ENCODE measurements around the gene ANKRD12. TPM values are rescaled to one million over a fixed set of nuclear protein-coding genes. Genes with fewer than 3 reads are reported as not detected.

The ANKRD12 gene
- total and polyA plus RNA-seq, 2 donors (not counting 1 experiment from before 2014, with no cell fraction given), result 13.0 to 53.3 TPM

DNA sequence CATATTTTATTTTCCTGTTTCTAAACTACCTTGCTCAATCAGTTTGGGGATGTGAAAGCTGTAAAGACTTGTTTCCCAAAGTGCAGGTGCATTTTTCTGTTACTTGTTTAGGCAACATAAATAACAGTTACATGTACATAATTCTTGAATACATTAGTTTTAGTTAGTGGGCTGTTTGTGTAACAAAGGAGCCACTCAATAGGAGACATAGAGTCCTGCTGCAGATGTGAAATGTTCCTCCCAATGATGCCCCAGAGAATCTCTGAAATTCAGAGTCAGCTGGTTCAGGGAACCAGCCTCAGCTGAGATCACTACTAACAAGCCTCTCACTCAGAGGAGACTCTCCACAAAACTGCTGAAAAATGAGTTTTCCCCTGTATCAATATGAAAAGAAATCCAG lies 106.4 kb downstream of the ANKRD12 start:
- H3K4me2 ChIP-seq (ENCODE audit: extremely low read depth, insufficient read depth, low read length), result no peak overlapping the region
- H3K9ac ChIP-seq (ENCODE audit: insufficient read depth, low read length), result no peak overlapping the region
- H2AFZ ChIP-seq (ENCODE audit: low read length), result no peak overlapping the region
- TF ChIP-seq EZH2 (IDR thresholded peaks at IDR 0.05; ENCODE audit: low read length, missing control alignments), result no peak
- TF ChIP-seq, protein P1, sequence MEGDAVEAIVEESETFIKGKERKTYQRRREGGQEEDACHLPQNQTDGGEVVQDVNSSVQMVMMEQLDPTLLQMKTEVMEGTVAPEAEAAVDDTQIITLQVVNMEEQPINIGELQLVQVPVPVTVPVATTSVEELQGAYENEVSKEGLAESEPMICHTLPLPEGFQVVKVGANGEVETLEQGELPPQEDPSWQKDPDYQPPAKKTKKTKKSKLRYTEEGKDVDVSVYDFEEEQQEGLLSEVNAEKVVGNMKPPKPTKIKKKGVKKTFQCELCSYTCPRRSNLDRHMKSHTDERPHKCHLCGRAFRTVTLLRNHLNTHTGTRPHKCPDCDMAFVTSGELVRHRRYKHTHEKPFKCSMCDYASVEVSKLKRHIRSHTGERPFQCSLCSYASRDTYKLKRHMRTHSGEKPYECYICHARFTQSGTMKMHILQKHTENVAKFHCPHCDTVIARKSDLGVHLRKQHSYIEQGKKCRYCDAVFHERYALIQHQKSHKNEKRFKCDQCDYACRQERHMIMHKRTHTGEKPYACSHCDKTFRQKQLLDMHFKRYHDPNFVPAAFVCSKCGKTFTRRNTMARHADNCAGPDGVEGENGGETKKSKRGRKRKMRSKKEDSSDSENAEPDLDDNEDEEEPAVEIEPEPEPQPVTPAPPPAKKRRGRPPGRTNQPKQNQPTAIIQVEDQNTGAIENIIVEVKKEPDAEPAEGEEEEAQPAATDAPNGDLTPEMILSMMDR (conservative IDR thresholded peaks at IDR 0.05 in 1 of 2, IDR thresholded peaks at IDR 0.05 in 1 of 2; ENCODE audit: low read depth in 1 of 2, low read length in 2 of 2), result no peak
- H4K20me1 ChIP-seq (ENCODE audit: control insufficient read depth, extremely low read depth, insufficient read depth, low read length), result no peaks in the 10 kb centered on the region
- H3K27ac ChIP-seq (ENCODE audit: insufficient read depth, low read length), result no peak overlapping the region
- no peaks in the 10 kb centered on the region for H3K9me3 ChIP-seq (ENCODE audit: control insufficient read depth, insufficient read depth, low read depth, low read length)
- no peaks in the 10 kb centered on the region for H3K36me3 ChIP-seq (ENCODE audit: control insufficient read depth, insufficient read depth, low read length)
- H3K4me3 ChIP-seq (replicated peaks in 1 of 4; ENCODE audit: control extremely low read depth in 1 of 4, insufficient read depth in 1 of 4, low read depth in 3 of 4, low read length in 4 of 4), result no peak overlapping the region
- H3K27me3 ChIP-seq (ENCODE audit: control insufficient read depth, insufficient read depth, low read length), result no peaks in the 10 kb centered on the region
- no peak for DNase-seq (ENCODE audit: low read depth in 2 of 2)
- H3K4me1 ChIP-seq (ENCODE audit: control insufficient read depth, extremely low read depth, insufficient read depth, low read length), result no peaks in the 10 kb centered on the region
- H3K79me2 ChIP-seq (ENCODE audit: control insufficient read depth, insufficient read depth, low read length), result no peaks in the 10 kb centered on the region

DNA sequence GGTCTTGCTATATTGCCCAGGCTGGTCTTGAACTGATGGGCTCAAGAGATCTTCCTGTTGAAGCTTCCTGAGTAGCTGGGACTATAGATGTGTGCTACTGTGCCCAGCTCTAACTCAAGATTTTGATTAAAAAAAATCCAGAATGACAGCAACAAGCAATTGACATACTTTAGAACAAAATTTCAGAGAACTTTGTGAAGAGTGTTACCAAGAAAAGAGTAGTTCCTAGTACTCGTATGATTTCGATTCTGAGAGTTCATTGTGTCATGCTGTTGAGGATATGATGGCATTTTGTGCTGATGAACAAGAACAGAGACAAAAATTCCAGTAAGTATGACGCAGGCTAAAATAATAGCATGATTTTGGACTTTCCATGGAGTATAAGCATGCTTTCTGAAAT lies 107.8 kb downstream of the ANKRD12 start:
- H4K20me1 ChIP-seq (ENCODE audit: control insufficient read depth, extremely low read depth, insufficient read depth, low read length), result no peaks in the 10 kb centered on the region
- DNase-seq (ENCODE audit: low read depth in 2 of 2), result no peak
- no peaks in the 10 kb centered on the region for H3K79me2 ChIP-seq (ENCODE audit: control insufficient read depth, insufficient read depth, low read length)
- no peak overlapping the region for H3K4me2 ChIP-seq (ENCODE audit: extremely low read depth, insufficient read depth, low read length)
- H3K4me3 ChIP-seq (replicated peaks in 1 of 4; ENCODE audit: control extremely low read depth in 1 of 4, insufficient read depth in 1 of 4, low read depth in 3 of 4, low read length in 4 of 4), result no peak overlapping the region
- no peak overlapping the region for H3K9ac ChIP-seq (ENCODE audit: insufficient read depth, low read length)
- H3K4me1 ChIP-seq (ENCODE audit: control insufficient read depth, extremely low read depth, insufficient read depth, low read length), result no peaks in the 10 kb centered on the region
- no peaks in the 10 kb centered on the region for H3K36me3 ChIP-seq (ENCODE audit: control insufficient read depth, insufficient read depth, low read length)
- no peak overlapping the region for H2AFZ ChIP-seq (ENCODE audit: low read length)
- no peaks in the 10 kb centered on the region for H3K27me3 ChIP-seq (ENCODE audit: control insufficient read depth, insufficient read depth, low read length)
- no peaks in the 10 kb centered on the region for H3K9me3 ChIP-seq (ENCODE audit: control insufficient read depth, insufficient read depth, low read depth, low read length)
- no peak overlapping the region for H3K27ac ChIP-seq (ENCODE audit: insufficient read depth, low read length)
- TF ChIP-seq, protein P1 (conservative IDR thresholded peaks at IDR 0.05 in 1 of 2, IDR thresholded peaks at IDR 0.05 in 1 of 2; ENCODE audit: low read depth in 1 of 2, low read length in 2 of 2), result no peak
- no peak for TF ChIP-seq EZH2 (IDR thresholded peaks at IDR 0.05; ENCODE audit: low read length, missing control alignments)

DNA sequence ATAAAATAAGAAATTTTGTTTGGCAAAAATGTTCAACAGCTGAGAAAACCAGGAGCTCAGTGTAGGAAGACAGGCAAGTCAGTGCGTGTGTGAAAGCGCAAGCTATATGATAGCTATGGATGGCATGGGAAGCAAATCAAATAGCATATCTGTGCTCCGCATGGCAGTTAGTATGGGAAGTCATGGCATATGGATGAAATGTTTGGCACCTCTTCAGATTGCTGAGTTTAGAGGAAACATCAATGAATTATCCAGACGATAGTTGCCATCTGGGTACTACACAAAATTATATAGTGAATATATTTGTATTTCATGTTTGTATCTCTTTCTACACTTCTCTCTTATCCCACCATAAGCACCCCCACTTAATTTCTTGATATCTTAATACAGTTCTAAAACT lies 112.1 kb downstream of the ANKRD12 start:
- H3K4me3 ChIP-seq (replicated peaks in 1 of 4; ENCODE audit: control extremely low read depth in 1 of 4, insufficient read depth in 1 of 4, low read depth in 3 of 4, low read length in 4 of 4), result no peak overlapping the region
- H3K4me2 ChIP-seq (ENCODE audit: extremely low read depth, insufficient read depth, low read length), result no peak overlapping the region
- H3K27ac ChIP-seq (ENCODE audit: insufficient read depth, low read length), result no peak overlapping the region
- H3K4me1 ChIP-seq (ENCODE audit: control insufficient read depth, extremely low read depth, insufficient read depth, low read length), result no peaks in the 10 kb centered on the region
- no peak for DNase-seq (ENCODE audit: low read depth in 2 of 2)
- TF ChIP-seq, protein P1 (conservative IDR thresholded peaks at IDR 0.05 in 1 of 2, IDR thresholded peaks at IDR 0.05 in 1 of 2; ENCODE audit: low read depth in 1 of 2, low read length in 2 of 2), result no peak
- no peak for TF ChIP-seq EZH2 (IDR thresholded peaks at IDR 0.05; ENCODE audit: low read length, missing control alignments)
- H4K20me1 ChIP-seq (ENCODE audit: control insufficient read depth, extremely low read depth, insufficient read depth, low read length), result no peaks in the 10 kb centered on the region
- H3K9me3 ChIP-seq (ENCODE audit: control insufficient read depth, insufficient read depth, low read depth, low read length), result no peaks in the 10 kb centered on the region
- no peaks in the 10 kb centered on the region for H3K27me3 ChIP-seq (ENCODE audit: control insufficient read depth, insufficient read depth, low read length)
- no peaks in the 10 kb centered on the region for H3K79me2 ChIP-seq (ENCODE audit: control insufficient read depth, insufficient read depth, low read length)
- H3K9ac ChIP-seq (ENCODE audit: insufficient read depth, low read length), result no peak overlapping the region
- H3K36me3 ChIP-seq (ENCODE audit: control insufficient read depth, insufficient read depth, low read length), result no peaks in the 10 kb centered on the region
- no peak overlapping the region for H2AFZ ChIP-seq (ENCODE audit: low read length)
